H1 (cell line): ENCODE results near the gene MRPL28. TPM values are rescaled to one million over a fixed set of nuclear protein-coding genes. Genes with fewer than 3 reads are reported as not detected.

Experiments
- CTCF ChIA-PET: fragments of 300-600 bp; sonication (Branson Sonifier 250); formaldehyde crosslinking; loops from one replicate; lab custom pipeline; 2021; ENCODE audit not compliant: partially characterized antibody; lab: Charles Lee
- POLR2A ChIA-PET: fragments of 300-600 bp; sonication (Branson Sonifier 250); formaldehyde crosslinking; loops from one replicate; lab custom pipeline; 2021; ENCODE audit warnings: inconsistent platforms; ENCODE audit not compliant: partially characterized antibody; lab: Charles Lee
- DNase-seq, 2 experiments: peaks; one replicate each; pipeline versions ENCODE4 v3.0.0 to v3.0.0-alpha.2; 2010 to 2022; ENCODE audit warnings: low spot score in 2 of 2, low read depth in 1 of 2, mixed read lengths in 1 of 2
- FAIRE-seq: peaks from 2 replicates; lab custom pipeline; 2011; peaks lifted over from hg19 to GRCh38; lab: Jason Lieb, UNC
- H2AFZ ChIP-seq: 2 replicates; pipeline ENCODE4 v1.8.1; 2012; ENCODE audit warnings: low read length, inconsistent platforms
- H2AK5ac ChIP-seq: 2 replicates; pipeline ENCODE4 v1.6.1; 2013; ENCODE audit warnings: low read depth, low read length
- H2BK120ac ChIP-seq: replicated peaks from 2 replicates; pipeline ENCODE3; 2013; ENCODE audit warnings: low read depth, low read length, inconsistent platforms
- H2BK12ac ChIP-seq: 2 replicates; pipeline ENCODE4 v1.6.1; 2013; ENCODE audit warnings: low read depth, low read length
- H2BK15ac ChIP-seq: 2 replicates; pipeline ENCODE4 v1.6.1; 2013; ENCODE audit warnings: low read length
- H2BK20ac ChIP-seq: 2 replicates; pipeline ENCODE4 v1.6.1; 2013; ENCODE audit warnings: low read length
- H2BK5ac ChIP-seq: 2 replicates; pipeline ENCODE4 v1.6.1; 2013; ENCODE audit warnings: low read depth, low read length
- H3K14ac ChIP-seq: 2 replicates; pipeline ENCODE4 v1.6.1; 2013; ENCODE audit warnings: inconsistent platforms; ENCODE audit not compliant: insufficient read length
- H3K18ac ChIP-seq: 2 replicates; pipeline ENCODE4 v1.6.1; 2013; ENCODE audit warnings: low read length; ENCODE audit errors: extremely low read depth
- H3K23ac ChIP-seq: 2 replicates; pipeline ENCODE4 v1.6.1; 2013; ENCODE audit warnings: inconsistent platforms; ENCODE audit not compliant: insufficient read length
- H3K23me2 ChIP-seq: 2 replicates; pipeline ENCODE4 v1.6.1; 2013; ENCODE audit warnings: low read depth, low read length
- H3K27ac ChIP-seq: 2 replicates; pipeline ENCODE4 v1.6.1; 2011; ENCODE audit warnings: low read depth, low read length, inconsistent platforms
- H3K27me3 ChIP-seq, 4 experiments: replicated peaks in 1 of 4; 1 replicate in 1 of 4; 2 replicates in 3 of 4; pipeline versions ENCODE4 v1.6.1 to v1.8.1; 2011 to 2013; ENCODE audit warnings: low read length in 3 of 4, mild to moderate bottlenecking in 3 of 4, inconsistent platforms in 2 of 4, mixed read lengths in 2 of 4, moderate library complexity in 1 of 4; ENCODE audit not compliant: control insufficient read depth in 3 of 4, insufficient read depth in 3 of 4; ENCODE audit errors: extremely low read depth in 1 of 4
- H3K36me3 ChIP-seq, 4 experiments: 2 replicates each; pipeline versions ENCODE4 v1.6.1 to v1.8.1; 2011 to 2013; ENCODE audit warnings: mild to moderate bottlenecking in 4 of 4, low read length in 3 of 4, moderate library complexity in 2 of 4, control low read depth in 1 of 4, inconsistent platforms in 1 of 4; ENCODE audit not compliant: insufficient read depth in 4 of 4, control insufficient read depth in 2 of 4
- H3K4ac ChIP-seq: replicated peaks from 2 replicates; pipeline ENCODE3; 2013; ENCODE audit warnings: low read length, low read depth, mixed read lengths, inconsistent platforms; ENCODE audit not compliant: insufficient read length
- H3K4me1 ChIP-seq, 4 experiments: replicated peaks in 1 of 4; 1 replicate in 1 of 4; 2 replicates in 3 of 4; pipeline versions ENCODE4 v1.6.1 to v1.8.1; 2011 to 2013; ENCODE audit warnings: low read length in 3 of 4, inconsistent platforms in 2 of 4, mixed read lengths in 1 of 4; ENCODE audit not compliant: insufficient read depth in 4 of 4, control insufficient read depth in 3 of 4
- H3K4me2 ChIP-seq, 2 experiments: 2 replicates each; pipeline versions ENCODE4 v1.6.1 to v1.8.1; 2011 to 2013; ENCODE audit warnings: low read depth in 2 of 2, low read length in 2 of 2, control low read depth in 1 of 2, inconsistent platforms in 1 of 2, mild to moderate bottlenecking in 1 of 2; ENCODE audit not compliant: insufficient read depth in 1 of 2
- H3K4me3 ChIP-seq, 4 experiments: fragments of 200-600, 300-600 bp in 1 of 4; sonication (generic), shearing (Covaris generic), sonication (Bioruptor Twin) in 1 of 4; 2 replicates each; pipeline versions ENCODE4 v1.5.1 to v1.8.1; 2011 to 2016; ENCODE audit warnings: low read length in 4 of 4, low read depth in 3 of 4, control low read depth in 2 of 4, inconsistent platforms in 2 of 4, mild to moderate bottlenecking in 2 of 4, mixed read lengths in 1 of 4, moderate library complexity in 1 of 4; ENCODE audit not compliant: insufficient read depth in 2 of 4; ENCODE audit errors: extremely low read depth in 1 of 4
- H3K56ac ChIP-seq: replicated peaks from 2 replicates; pipeline ENCODE3; 2013; ENCODE audit warnings: low read depth, mild to moderate bottlenecking, mixed read lengths, low read length, inconsistent platforms; ENCODE audit not compliant: insufficient read length
- H3K79me1 ChIP-seq: 2 replicates; pipeline ENCODE4 v1.6.1; 2013; ENCODE audit warnings: low read depth, low read length, control low read depth
- H3K79me2 ChIP-seq, 2 experiments: 2 replicates each; pipeline versions ENCODE4 v1.6.1 to v1.8.1; 2012 to 2013; ENCODE audit warnings: low read length in 2 of 2, mild to moderate bottlenecking in 2 of 2, inconsistent platforms in 1 of 2; ENCODE audit not compliant: insufficient read depth in 2 of 2, control insufficient read depth in 1 of 2
- H3K9ac ChIP-seq, 4 experiments: replicated peaks in 1 of 4; 1 replicate in 1 of 4; 2 replicates in 3 of 4; pipeline versions ENCODE4 v1.6.1 to v1.8.1; 2011 to 2013; ENCODE audit warnings: low read depth in 3 of 4, low read length in 3 of 4, control low read depth in 2 of 4, mild to moderate bottlenecking in 2 of 4, moderate library complexity in 2 of 4, inconsistent platforms in 1 of 4; ENCODE audit errors: extremely low read depth in 1 of 4
- H3K9me3 ChIP-seq, 2 experiments: 2 replicates each; pipeline versions ENCODE4 v1.6.1 to v1.8.1; 2012 to 2013; ENCODE audit warnings: mild to moderate bottlenecking in 2 of 2, moderate library complexity in 2 of 2, control low read depth in 1 of 2, inconsistent platforms in 1 of 2, low read depth in 1 of 2, low read length in 1 of 2, mixed read lengths in 1 of 2; ENCODE audit not compliant: insufficient read depth in 2 of 2
- H4K20me1 ChIP-seq, 2 experiments: replicated peaks in 1 of 2; 2 replicates each; pipeline versions ENCODE3 to v1.8.1; 2011 to 2013; ENCODE audit warnings: inconsistent platforms in 2 of 2, low read length in 2 of 2, mild to moderate bottlenecking in 1 of 2; ENCODE audit not compliant: insufficient read depth in 2 of 2, control insufficient read depth in 1 of 2
- H4K5ac ChIP-seq: 2 replicates; pipeline ENCODE4 v1.6.1; 2013; ENCODE audit warnings: low read length, low read depth, mixed read lengths, inconsistent platforms; ENCODE audit not compliant: insufficient read length
- H4K8ac ChIP-seq: 2 replicates; pipeline ENCODE4 v1.8.0; 2013; ENCODE audit warnings: mild to moderate bottlenecking, moderate library complexity, low read length, inconsistent platforms; ENCODE audit not compliant: insufficient read depth; ENCODE audit errors: extremely low read depth
- H4K91ac ChIP-seq: replicated peaks from 2 replicates; pipeline ENCODE3; 2013; ENCODE audit warnings: low read length, mixed read lengths, inconsistent platforms; ENCODE audit not compliant: insufficient read length
- CBX5 ChIP-seq: fragments of 300-800, 300-1000 bp; sonication (generic); IDR thresholded peaks from 2 replicates; pipeline ENCODE4 v1.7.1; 2016; ENCODE audit warnings: antibody characterized with exemption, low read length, low read depth
- JUN ChIP-seq: IDR thresholded peaks from 2 replicates; pipeline ENCODE4 v1.6.1; 2011; ENCODE audit warnings: low read depth, mild to moderate bottlenecking, improper control_type of control experiment, low read length
- KDM1A ChIP-seq: fragments of 200-600, 300-600 bp; sonication (generic); IDR thresholded peaks from 2 replicates; pipeline ENCODE4 v1.7.1; 2016; ENCODE audit warnings: mild to moderate bottlenecking, low read length, borderline replicate concordance
- NRF1 ChIP-seq: IDR thresholded peaks from 2 replicates; pipeline ENCODE4 v1.6.1; 2011; ENCODE audit warnings: mild to moderate bottlenecking, low read depth, low read length, improper control_type of control experiment
- PHF8 ChIP-seq: fragments of 200-600 bp; sonication (generic); conservative IDR thresholded peaks from 2 replicates; pipeline ENCODE4 v1.7.1; 2012; ENCODE audit warnings: low read depth, mild to moderate bottlenecking, inconsistent platforms, low read length, moderate library complexity
- POLR2AphosphoS5 ChIP-seq: IDR thresholded peaks from 2 replicates; pipeline ENCODE4 v1.6.1; 2011; ENCODE audit warnings: low read depth, low read length
- SP1 ChIP-seq: IDR thresholded peaks from 2 replicates; pipeline ENCODE4 v1.6.1; 2011; ENCODE audit warnings: low read depth, low read length
- SRF ChIP-seq: IDR thresholded peaks from 2 replicates; pipeline ENCODE4 v1.6.1; 2011; ENCODE audit warnings: mild to moderate bottlenecking, low read depth, low read length, moderate library complexity
- TBP ChIP-seq: IDR thresholded peaks from 2 replicates; pipeline ENCODE4 v1.6.1; 2011; ENCODE audit warnings: low read depth, low read length, improper control_type of control experiment
- TEAD4 ChIP-seq: IDR thresholded peaks from 2 replicates; pipeline ENCODE4 v1.6.1; 2012; ENCODE audit warnings: low read depth, low read length, inconsistent platforms, mixed read lengths
- YY1 ChIP-seq: IDR thresholded peaks from 2 replicates; pipeline ENCODE4 v1.6.1; 2011; ENCODE audit warnings: low read depth, mild to moderate bottlenecking, low read length
- WGBS, 2 experiments: shearing (Covaris generic) in 1 of 2; methylation state at CpG; one replicate each; pipeline versions ENCODE4 v1.1.6 to v1.1.7; 2013 to 2015; ENCODE audit warnings: low lambda C conversion rate in 2 of 2, mixed read lengths in 2 of 2, inconsistent platforms in 1 of 2, low coverage in 1 of 2, missing lambda C conversion rate in 1 of 2; ENCODE audit not compliant: insufficient replicate concordance in 2 of 2, insufficient coverage in 1 of 2, insufficient read length in 1 of 2; ENCODE audit errors: extremely low coverage in 1 of 2, missing lambda C conversion rate in 1 of 2; 5-methylcytosine and 5-hydroxymethylcytosine counted together
- polyA plus RNA-seq, 7 experiments: library from polyadenylated mRNA; depleted of rRNA in 3 of 7; stranded (reverse) in 5 of 7; unstranded in 2 of 7; fragments of >200 nt in 5 of 7; fragments of 200-250 nt in 2 of 7; gene quantifications; 1 replicate in 5 of 7; 2 replicates in 1 of 7; 4 replicates in 1 of 7; pipeline versions ENCODE4 v1.2.1 to v1.2.3, GENCODE V29; 2011 to 2013; ENCODE audit warnings: missing spikeins in 2 of 7, mixed read lengths in 2 of 7
- total RNA-seq: library from RNA; stranded (reverse); fragmentation: NEBNext Ultra II Directional; extraction: Animal tissue kit (Norgen Biotek cat#: 25700); gene quantifications from 2 replicates; pipeline ENCODE4 v1.2.1, GENCODE V29; 2021

Gene MRPL28
- total and polyA plus RNA-seq, 2 of the 8 experiments (the other 6 are each of a cell fraction or from before 2014, with no cell fraction given), result 88.9 to 188 TPM

DNA sequence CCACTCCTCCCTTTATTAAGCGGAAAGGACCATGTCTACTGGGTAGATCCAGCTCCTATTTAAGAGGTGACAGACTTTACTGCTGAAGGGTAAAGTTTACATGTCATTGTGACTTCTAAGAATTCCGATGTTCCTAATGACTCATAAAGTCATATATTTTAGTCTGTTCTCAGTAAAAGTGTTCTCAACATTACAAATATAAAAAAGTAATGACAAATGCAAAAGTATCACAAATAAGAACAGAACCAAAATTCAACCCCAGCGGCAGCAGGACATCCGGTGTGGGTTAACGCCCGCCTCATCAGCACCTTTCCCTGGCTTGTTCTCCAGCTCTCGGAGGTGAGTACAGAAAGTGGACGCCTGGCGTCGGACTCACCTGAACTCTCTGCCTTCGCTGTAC is 24.6 kb downstream of the MRPL28 start:
- FAIRE-seq (no peak), DNase-seq (no peak)
- POLR2A ChIA-PET, result interaction anchor here (0.8 to 1.8 kb wide), 3 partner anchors 9 to 35 kb away, joined by 3 to 4 read pairs (median 3); no protein-coding TSS in a partner anchor
- Histone ChIP-seq H2BK12ac (no peak overlapping the region), H3K27me3 (no peaks in the 10 kb centered on the region), H2BK20ac (no peak overlapping the region), H3K9me3 (no peaks in the 10 kb centered on the region), H3K9ac (no peak overlapping the region), H3K4ac (no peak overlapping the region), H2AK5ac (no peak overlapping the region), H4K20me1 (peaks cover 17 to 44% of the 10 kb centered on the region in 2 experiments), H3K4me1 (peaks cover 0 to 2% (median 0%) of the 10 kb centered on the region in 4 experiments; a peak in 2 of 7 replicates), H3K18ac (no peak overlapping the region), H3K27ac (no peak overlapping the region), H3K4me3 (no peak overlapping the region), H3K4me2 (no peak overlapping the region), H3K14ac (no peak overlapping the region), H4K91ac (no peak overlapping the region), H4K5ac (no peak overlapping the region), H4K8ac (no peak overlapping the region), H2AFZ (no peak overlapping the region), H3K23ac (no peak overlapping the region), H2BK5ac (no peak overlapping the region), H3K36me3 (peaks cover 7 to 24% (median 10%) of the 10 kb centered on the region in 4 experiments; a peak in 6 of 8 replicates), H2BK120ac (no peak overlapping the region), H3K23me2 (no peaks in the 10 kb centered on the region), H3K79me1 (peaks cover 40% of the 10 kb centered on the region), H2BK15ac (no peak overlapping the region), H3K56ac (no peak overlapping the region), H3K79me2 (peaks cover 21 to 84% of the 10 kb centered on the region in 2 experiments; a peak in 3 of 4 replicates)
- CTCF ChIA-PET, result interaction anchor here (0.5 to 1.8 kb wide), 6 partner anchors 14 to 606 kb away, joined by 3 to 4 read pairs (median 4); no protein-coding TSS in a partner anchor
- TF ChIP-seq NRF1 (no peak), TBP (no peak), TEAD4 (no peak), KDM1A (no peak), SP1 (no peak), POLR2AphosphoS5 (no peak), PHF8 (no peak), SRF (no peak), YY1 (no peak), CBX5 (no peak), JUN (no peak)
- 95% methylated on average over 11 of the region's 11 CpGs; no CpG with 5 or more reads in 1 of the 2 experiments for WGBS, 2 experiments
